Gastrocnemius medialis (tissue), 4 donors: ENCODE measurements around the gene SDK2. TPM values are rescaled to one million over a fixed set of nuclear protein-coding genes. Genes with fewer than 3 reads are reported as not detected.

Experiments used
- ATAC-seq, 2 donors: fragments of 150-250 bp; one replicate each; pipeline ENCODE4 v1.9.1; 2016
- DNase-seq, 2 donors: peaks; one replicate each; pipeline ENCODE4 v3.0.0-alpha.2; 2019
- H3K27ac ChIP-seq, 4 donors: fragments of 200-600 bp; sonication (generic); 1 replicate in 1 of 4; 2 replicates in 3 of 4; pipeline ENCODE4 v1.5.1; 2016 to 2018; ENCODE audit warnings: mild to moderate bottlenecking in 2 of 4, moderate library complexity in 1 of 4
- H3K27me3 ChIP-seq, 3 donors: fragments of 200-600 bp; sonication (generic) in 2 of 3; 1 replicate in 1 of 3; 2 replicates in 2 of 3; pipeline versions ENCODE4 v1.5.1 to v1.6.0; 2016 to 2019; ENCODE audit warnings: mild to moderate bottlenecking in 1 of 3, moderate library complexity in 1 of 3
- H3K36me3 ChIP-seq, 2 donors: fragments of 200-600 bp; sonication (generic) in 1 of 2; one replicate each; pipeline ENCODE4 v1.5.1; 2017 to 2018
- H3K4me1 ChIP-seq, 2 donors: fragments of 200-600 bp; sonication (generic) in 1 of 2; one replicate each; pipeline ENCODE4 v1.5.1; 2016 to 2017; ENCODE audit warnings: mild to moderate bottlenecking in 2 of 2
- H3K4me3 ChIP-seq, 4 donors: fragments of 200-600 bp; sonication (generic) in 3 of 4; 1 replicate in 1 of 4; 2 replicates in 3 of 4; pipeline ENCODE4 v1.5.1; 2016 to 2019; ENCODE audit warnings: mild to moderate bottlenecking in 2 of 4
- H3K9me3 ChIP-seq, 3 donors: fragments of 200-600 bp; sonication (generic) in 2 of 3; 1 replicate in 1 of 3; 2 replicates in 2 of 3; pipeline ENCODE4 v1.5.1; 2016 to 2019
- POLR2A ChIP-seq, 2 donors: fragments of 450-650 bp; IDR thresholded peaks; one replicate each; pipeline ENCODE4 v1.6.1; 2017; ENCODE audit warnings: antibody characterized with exemption in 2 of 2, mild to moderate bottlenecking in 2 of 2, moderate library complexity in 2 of 2
- in situ Hi-C, 4 donors: fragments of 200-750 bp; cut with MboI; loops; one replicate each; pipeline versions ENCODE4 v1.15.0 to v1.8.0; 2017; ENCODE audit warnings: low sequenced_read_pairs in 4 of 4
- intact Hi-C: fragments of 100-400 bp; cut with DNase I; formaldehyde crosslinking; loops from one replicate; pipeline ENCODE4 v1.15.1; 2023; ENCODE audit warnings: low total_unique reads
- total RNA-seq, 4 donors: library from RNA; depleted of rRNA; stranded (reverse); fragments of >200 nt; gene quantifications; one replicate each; pipeline versions ENCODE4 v1.1.0 to v1.2.3, GENCODE V29; 2016
- TF ChIP-seq, protein P1 (sequence below), 5 experiments: fragments of 450-650 bp in 3 of 5; fragments of 200-600 bp in 2 of 5; sonication (generic) in 2 of 5; IDR thresholded peaks in 4 of 5; conservative IDR thresholded peaks in 1 of 5; 1 replicate in 4 of 5; 2 replicates in 1 of 5; pipeline ENCODE4 v1.5.1; 2016 to 2019; ENCODE audit warnings: antibody characterized with exemption in 5 of 5, mild to moderate bottlenecking in 3 of 5, moderate library complexity in 3 of 5

The SDK2 gene
- total RNA-seq, 4 donors from 2014 or later: 0.02 to 0.31 (median 0.13) TPM

DNA sequence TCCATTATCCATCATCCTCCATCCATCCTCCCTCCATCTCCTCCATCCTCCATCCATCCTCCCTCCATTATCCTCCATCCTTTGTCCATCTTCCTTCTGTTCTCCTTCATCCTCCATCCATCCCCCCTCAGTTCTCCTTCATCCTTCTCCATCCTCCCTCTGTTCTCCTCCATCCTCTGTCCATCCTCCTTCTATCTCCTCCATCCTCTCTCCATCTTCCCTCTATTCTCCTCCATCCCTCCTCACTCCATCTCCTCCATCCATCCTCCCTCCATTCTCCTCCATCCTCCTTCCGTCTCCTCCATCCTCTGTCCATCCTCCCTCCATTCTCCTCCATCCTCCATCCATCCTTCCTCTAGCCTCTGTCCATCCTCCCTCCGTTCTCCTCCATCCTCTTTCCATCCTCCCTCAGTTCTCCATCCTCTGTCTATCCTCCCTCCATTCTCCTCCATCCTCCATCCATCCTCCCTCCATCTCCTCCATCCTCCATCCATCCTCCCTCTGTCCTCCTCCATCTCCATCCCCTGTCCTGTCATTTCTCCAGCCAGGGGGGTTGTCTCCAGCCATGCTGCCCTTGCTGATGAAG is 143.7 kb downstream of the SDK2 start:
- H3K4me3 ChIP-seq: no peak overlapping the region
- in situ Hi-C loops (no loop called here), intact Hi-C loops (no loop called here)
- TF ChIP-seq, protein P1, sequence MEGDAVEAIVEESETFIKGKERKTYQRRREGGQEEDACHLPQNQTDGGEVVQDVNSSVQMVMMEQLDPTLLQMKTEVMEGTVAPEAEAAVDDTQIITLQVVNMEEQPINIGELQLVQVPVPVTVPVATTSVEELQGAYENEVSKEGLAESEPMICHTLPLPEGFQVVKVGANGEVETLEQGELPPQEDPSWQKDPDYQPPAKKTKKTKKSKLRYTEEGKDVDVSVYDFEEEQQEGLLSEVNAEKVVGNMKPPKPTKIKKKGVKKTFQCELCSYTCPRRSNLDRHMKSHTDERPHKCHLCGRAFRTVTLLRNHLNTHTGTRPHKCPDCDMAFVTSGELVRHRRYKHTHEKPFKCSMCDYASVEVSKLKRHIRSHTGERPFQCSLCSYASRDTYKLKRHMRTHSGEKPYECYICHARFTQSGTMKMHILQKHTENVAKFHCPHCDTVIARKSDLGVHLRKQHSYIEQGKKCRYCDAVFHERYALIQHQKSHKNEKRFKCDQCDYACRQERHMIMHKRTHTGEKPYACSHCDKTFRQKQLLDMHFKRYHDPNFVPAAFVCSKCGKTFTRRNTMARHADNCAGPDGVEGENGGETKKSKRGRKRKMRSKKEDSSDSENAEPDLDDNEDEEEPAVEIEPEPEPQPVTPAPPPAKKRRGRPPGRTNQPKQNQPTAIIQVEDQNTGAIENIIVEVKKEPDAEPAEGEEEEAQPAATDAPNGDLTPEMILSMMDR (IDR thresholded peaks at IDR 0.05 in 4 of 5, conservative IDR thresholded peaks at IDR 0.05 in 1 of 5): no peak
- no peak for TF ChIP-seq POLR2A (IDR thresholded peaks at IDR 0.05)
- no peak for ATAC-seq
- H3K27ac ChIP-seq: no peak overlapping the region
- H3K4me1 ChIP-seq: no peaks in the 10 kb centered on the region
- H3K27me3 ChIP-seq: no peaks in the 10 kb centered on the region
- no peaks in the 10 kb centered on the region for H3K36me3 ChIP-seq
- no peak for DNase-seq
- H3K9me3 ChIP-seq: no peaks in the 10 kb centered on the region

DNA sequence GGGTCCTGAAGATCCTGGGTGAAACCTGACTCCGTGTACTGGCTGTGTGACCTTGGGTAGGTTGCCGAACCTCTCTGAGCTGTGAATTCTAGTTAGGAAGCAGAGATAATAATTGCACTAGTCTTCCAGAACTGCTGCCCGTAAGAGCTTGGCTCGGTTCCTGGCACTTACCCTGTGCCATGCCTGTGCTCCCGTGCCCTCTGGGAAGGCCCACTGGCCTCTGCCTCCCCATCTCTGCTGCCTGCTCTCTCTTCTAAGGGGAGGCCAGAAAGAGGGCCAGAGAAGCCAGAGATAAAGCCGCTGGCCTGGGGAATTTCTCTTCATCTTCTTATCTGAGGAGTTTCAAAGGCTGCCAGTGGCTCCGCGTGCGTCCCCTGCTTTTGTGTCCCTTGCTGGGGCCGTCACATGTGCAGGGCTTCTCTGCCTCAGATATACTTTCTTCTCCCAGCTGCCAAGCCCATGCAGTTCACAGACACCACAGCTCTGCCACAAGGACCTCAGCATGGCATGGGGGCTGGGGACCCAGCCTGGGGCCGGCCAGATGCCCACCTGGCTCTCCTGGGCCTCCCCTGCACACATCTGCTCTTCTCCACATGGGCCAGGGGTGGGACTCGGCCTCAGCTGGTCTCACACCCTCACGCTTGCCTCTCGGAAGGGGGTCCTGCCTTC is 145.2 kb downstream of the SDK2 start:
- DNase-seq (no peak), ATAC-seq (no peak)
- in situ Hi-C loops: loop anchor here in 1 of 4 donors (10.0 kb wide), 1 partner anchor 56 kb away; no protein-coding TSS in a partner anchor

DNA sequence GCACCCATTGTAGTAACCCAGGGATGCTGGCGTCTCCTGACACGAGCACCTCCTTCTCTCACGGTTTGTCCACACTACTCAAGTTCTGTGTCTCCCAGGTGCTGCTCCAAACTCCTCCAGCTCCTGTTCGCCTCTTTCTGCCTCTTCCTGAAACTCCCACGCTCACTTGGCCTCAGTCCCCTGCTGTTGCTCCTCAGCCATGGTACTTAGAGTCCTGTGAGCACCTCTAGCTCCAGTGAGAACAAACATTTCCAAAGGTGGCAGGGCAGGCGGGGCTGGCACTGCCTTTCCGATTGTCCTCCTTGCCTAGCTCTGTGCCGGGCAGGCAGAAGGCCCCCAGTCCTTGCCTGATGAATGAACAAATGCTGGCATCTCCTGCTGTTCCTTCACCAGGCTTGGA is 146.1 kb downstream of the SDK2 start:
- H3K9me3 ChIP-seq: no peaks in the 10 kb centered on the region
- in situ Hi-C loops (loop anchor here in 1 of 4 donors (10.0 kb wide), 1 partner anchor 57 kb away; no protein-coding TSS in a partner anchor), intact Hi-C loops (no loop called here)
- no peak for TF ChIP-seq POLR2A (IDR thresholded peaks at IDR 0.05)
- TF ChIP-seq, protein P1 (IDR thresholded peaks at IDR 0.05 in 4 of 5, conservative IDR thresholded peaks at IDR 0.05 in 1 of 5): no peak
- H3K4me1 ChIP-seq: no peaks in the 10 kb centered on the region
- H3K36me3 ChIP-seq: no peaks in the 10 kb centered on the region
- DNase-seq (no peak), ATAC-seq (no peak)
- H3K27ac ChIP-seq: no peak overlapping the region
- H3K4me3 ChIP-seq: no peak overlapping the region
- H3K27me3 ChIP-seq: no peaks in the 10 kb centered on the region

More for the DNA sequence above, 145.2 kb downstream of the SDK2 start:
- no peak overlapping the region for H3K4me3 ChIP-seq
- H3K27ac ChIP-seq: no peak overlapping the region
- no peaks in the 10 kb centered on the region for H3K27me3 ChIP-seq
- no peaks in the 10 kb centered on the region for H3K4me1 ChIP-seq
- TF ChIP-seq POLR2A (IDR thresholded peaks at IDR 0.05): no peak
- TF ChIP-seq, protein P1 (IDR thresholded peaks at IDR 0.05 in 4 of 5, conservative IDR thresholded peaks at IDR 0.05 in 1 of 5): no peak
- intact Hi-C loops: no loop called here
- no peaks in the 10 kb centered on the region for H3K9me3 ChIP-seq
- no peaks in the 10 kb centered on the region for H3K36me3 ChIP-seq

DNA sequence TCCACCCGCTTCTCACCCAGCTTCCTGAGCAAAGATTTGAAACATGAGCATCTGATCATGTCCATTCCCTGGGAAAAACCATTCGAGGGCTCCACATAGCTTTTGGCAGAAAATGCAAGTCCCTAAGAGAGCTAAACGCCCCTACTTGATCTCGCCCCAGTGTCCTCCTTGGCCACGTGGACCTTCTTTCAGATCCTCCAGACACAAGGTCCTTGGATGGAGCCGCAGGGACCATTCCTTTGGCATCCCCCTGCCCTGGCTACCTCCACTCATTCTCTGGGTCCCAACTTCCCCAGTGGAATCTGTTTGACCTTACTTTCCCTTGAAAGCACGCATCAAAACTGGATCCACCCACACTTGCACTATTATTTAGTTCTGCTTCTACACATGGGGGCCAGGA is 146.5 kb downstream of the SDK2 start:
- ATAC-seq: no peak
- no peak overlapping the region for H3K4me3 ChIP-seq
- no peak for DNase-seq
- intact Hi-C loops (no loop called here), in situ Hi-C loops (loop anchor here in 1 of 4 donors (10.0 kb wide), 1 partner anchor 57 kb away; no protein-coding TSS in a partner anchor)
- no peaks in the 10 kb centered on the region for H3K9me3 ChIP-seq
- no peak overlapping the region for H3K27ac ChIP-seq
- no peaks in the 10 kb centered on the region for H3K36me3 ChIP-seq
- no peaks in the 10 kb centered on the region for H3K4me1 ChIP-seq
- no peak for TF ChIP-seq POLR2A (IDR thresholded peaks at IDR 0.05)
- TF ChIP-seq, protein P1 (IDR thresholded peaks at IDR 0.05 in 4 of 5, conservative IDR thresholded peaks at IDR 0.05 in 1 of 5): no peak
- H3K27me3 ChIP-seq: no peaks in the 10 kb centered on the region
